Endodermal cell (in vitro differentiated cells): ENCODE results near the gene FGF18. TPM values are rescaled to one million over a fixed set of nuclear protein-coding genes. Genes with fewer than 3 reads are reported as not detected.

ENCODE experiments used
- DNase-seq: peaks from one replicate; pipeline ENCODE4 v3.0.0-alpha.2; 2017
- H3K27ac ChIP-seq: 2 replicates; pipeline ENCODE4 v1.5.1; 2013; ENCODE audit warnings: mild to moderate bottlenecking, low read depth, low read length, moderate library complexity
- H3K27me3 ChIP-seq: 2 replicates; pipeline ENCODE4 v1.6.1; 2013; ENCODE audit warnings: mild to moderate bottlenecking, low read length, moderate library complexity; ENCODE audit not compliant: insufficient read depth, control insufficient read depth, poor library complexity, severe bottlenecking
- H3K36me3 ChIP-seq: 2 replicates; pipeline ENCODE4 v1.7.0; 2013; ENCODE audit warnings: mild to moderate bottlenecking, low read length, moderate library complexity; ENCODE audit not compliant: control insufficient read depth, insufficient read depth
- H3K4me1 ChIP-seq: one replicate; pipeline ENCODE4 v1.7.0; 2013; ENCODE audit warnings: low read length; ENCODE audit not compliant: control insufficient read depth, insufficient read depth
- H3K4me3 ChIP-seq: 2 replicates; pipeline ENCODE4 v1.5.1; 2013; ENCODE audit warnings: mild to moderate bottlenecking, low read length, moderate library complexity
- H3K9ac ChIP-seq: 2 replicates; pipeline ENCODE4 v1.6.1; 2013; ENCODE audit warnings: mild to moderate bottlenecking, low read length, moderate library complexity; ENCODE audit not compliant: poor library complexity, severe bottlenecking; ENCODE audit errors: extremely low read depth
- H3K9me3 ChIP-seq: 2 replicates; pipeline ENCODE4 v1.6.1; 2013; ENCODE audit warnings: mild to moderate bottlenecking, low read length, moderate library complexity; ENCODE audit not compliant: control insufficient read depth
- H3K27ac Mint-ChIP-seq: 2 replicates; pipeline ENCODE4 v1.8.0; 2020; ENCODE audit warnings: mixed read lengths
- H3K27me3 Mint-ChIP-seq: 2 replicates; pipeline ENCODE4 v1.8.0; 2021; ENCODE audit warnings: mild to moderate bottlenecking, mixed read lengths; ENCODE audit not compliant: insufficient read depth
- H3K36me3 Mint-ChIP-seq: 2 replicates; pipeline ENCODE4 v1.8.0; 2020; ENCODE audit warnings: low read depth, mixed read lengths
- H3K4me1 Mint-ChIP-seq: 2 replicates; pipeline ENCODE4 v1.8.0; 2020; ENCODE audit warnings: mixed read lengths
- H3K4me3 Mint-ChIP-seq: 2 replicates; pipeline ENCODE4 v1.8.0; 2020; ENCODE audit warnings: mild to moderate bottlenecking, moderate library complexity, mixed read lengths
- H3K9me3 Mint-ChIP-seq: 2 replicates; pipeline ENCODE4 v1.8.0; 2020; ENCODE audit warnings: mild to moderate bottlenecking, mixed read lengths
- CTCF ChIP-seq: fragments of 200-600 bp; sonication (generic); conservative IDR thresholded peaks from 2 replicates; pipeline ENCODE4 v1.5.0; 2021; ENCODE audit warnings: antibody characterized with exemption, mild to moderate bottlenecking
- WGBS, 2 experiments: methylation state at CpG; one replicate each; pipeline versions ENCODE4 v1.1.5 to v1.1.7; 2013; ENCODE audit warnings: missing lambda C conversion rate in 2 of 2, mixed read lengths in 1 of 2; ENCODE audit not compliant: insufficient coverage in 1 of 2, insufficient read length in 1 of 2; 5-methylcytosine and 5-hydroxymethylcytosine counted together
- total RNA-seq, 2 donors: library from RNA; stranded (reverse); fragmentation: NEBNext Ultra II Directional in 1 of 2; extraction: Animal tissue kit (Norgen Biotek cat#: 25700) in 1 of 2; gene quantifications; 2 replicates in 1 of 2; 3 replicates in 1 of 2; pipeline ENCODE4 v1.2.1, GENCODE V29; 2021

Gene FGF18
- total RNA-seq, 2 donors from 2014 or later: 0.44 to 0.57 TPM

- Histone ChIP-seq H3K27me3 (no peaks in the 10 kb centered on the region), H3K27ac (no peak overlapping the region), H3K36me3 (no peaks in the 10 kb centered on the region), H3K9me3 (peaks cover 7% of the 10 kb centered on the region), H3K4me3 (no peak overlapping the region), H3K4me1 (peaks cover 7% of the 10 kb centered on the region), H3K9ac (no peak overlapping the region)
- Mint-ChIP-seq H3K4me1 (peaks cover 16% of the 10 kb centered on the region), H3K36me3 (no peaks in the 10 kb centered on the region), H3K9me3 (peaks cover 4% of the 10 kb centered on the region), H3K27ac (no peak overlapping the region), H3K4me3 (no peak overlapping the region), H3K27me3 (peaks cover 33% of the 10 kb centered on the region)
- no peak for DNase-seq
- TF ChIP-seq CTCF: no peak
- WGBS, 2 experiments: 90 to 94% methylated on average over 2 to 3 of the region's 3 CpGs
Measured at GRCh38 chr5:171477666-171478065, 58.2 kb downstream of the FGF18 start.

DNA sequence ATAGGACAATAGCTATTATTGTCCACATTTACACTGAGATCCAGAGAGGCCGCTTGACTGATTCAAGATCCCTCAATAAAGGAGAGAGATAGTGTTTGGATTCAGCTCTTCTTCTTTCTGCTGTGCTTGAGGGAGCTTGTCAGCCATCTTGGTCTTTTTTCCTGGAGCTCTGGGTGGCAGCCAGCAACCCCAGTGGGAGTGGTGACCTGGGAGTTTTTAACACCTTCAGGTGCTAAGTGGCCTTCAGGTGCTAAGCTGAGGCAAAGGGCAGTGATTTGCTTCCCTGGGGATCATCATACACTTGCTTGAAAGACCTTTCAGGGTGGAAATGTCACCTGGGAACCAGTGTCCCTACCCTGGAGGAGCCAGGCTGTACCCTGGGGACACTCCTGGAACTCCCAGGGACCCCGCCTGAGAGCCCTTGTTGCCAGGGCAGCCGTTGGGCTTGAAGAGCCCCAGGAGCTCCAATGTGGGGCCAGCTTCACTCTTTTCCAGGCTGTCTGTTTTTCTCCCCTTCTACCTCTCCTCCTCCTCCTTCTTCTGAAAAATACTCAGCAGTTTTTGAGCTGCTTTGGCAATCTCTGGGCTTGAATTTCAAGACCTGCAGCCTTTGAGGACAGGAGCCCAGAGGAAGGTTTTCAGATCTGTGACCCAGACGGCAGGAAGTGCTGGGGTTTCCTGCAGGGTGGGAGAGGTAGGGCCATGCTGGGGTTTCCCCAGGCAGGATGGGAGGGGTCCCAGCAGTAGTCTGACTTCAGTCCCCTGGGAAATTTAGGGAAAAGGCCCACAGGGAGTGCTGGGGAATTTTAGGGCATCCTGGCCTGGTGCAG, 59.7 kb downstream of the FGF18 start:
- peaks cover 7% of the 10 kb centered on the region for H3K9me3 ChIP-seq
- Mint-ChIP-seq H3K4me3 (no peak overlapping the region), H3K27me3 (peaks cover 35% of the 10 kb centered on the region), H3K36me3 (no peaks in the 10 kb centered on the region), H3K27ac (no peak overlapping the region), H3K4me1 (peaks cover 16% of the 10 kb centered on the region), H3K9me3 (no peaks in the 10 kb centered on the region)
- peaks cover 7% of the 10 kb centered on the region for H3K4me1 ChIP-seq
- H3K27me3 ChIP-seq: no peaks in the 10 kb centered on the region
- H3K27ac ChIP-seq: no peak overlapping the region
- no peak for TF ChIP-seq CTCF
- DNase-seq: peak; percentile 60
- no peak overlapping the region for H3K4me3 ChIP-seq
- WGBS, 2 experiments: 40 to 81% methylated on average over 1 to 4 of the region's 4 CpGs
- H3K9ac ChIP-seq: no peak overlapping the region
- no peaks in the 10 kb centered on the region for H3K36me3 ChIP-seq

DNA sequence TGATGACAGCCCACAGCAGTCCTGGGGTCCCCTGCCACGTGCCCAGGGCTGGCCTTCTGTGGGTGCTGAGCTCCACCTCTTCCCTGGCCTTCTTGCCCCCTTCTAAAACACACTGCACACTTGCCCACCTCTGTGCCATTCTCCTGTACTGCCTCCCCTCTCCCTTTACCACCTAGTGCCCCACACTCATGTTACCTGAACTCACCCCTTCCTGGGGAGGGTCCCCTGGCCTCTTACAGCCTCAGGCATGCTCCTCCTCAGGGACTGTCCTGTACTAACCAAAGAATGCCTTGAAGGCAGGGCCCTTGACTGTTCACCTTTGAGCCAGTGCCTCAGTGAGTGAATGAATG, 60.3 kb downstream of the FGF18 start:
- Histone ChIP-seq H3K27ac (no peak overlapping the region), H3K36me3 (no peaks in the 10 kb centered on the region), H3K9me3 (peaks cover 7% of the 10 kb centered on the region), H3K27me3 (no peaks in the 10 kb centered on the region), H3K9ac (no peak overlapping the region), H3K4me1 (peaks cover 7% of the 10 kb centered on the region), H3K4me3 (no peak overlapping the region)
- Mint-ChIP-seq H3K27me3 (peaks cover 35% of the 10 kb centered on the region), H3K4me1 (peaks cover 16% of the 10 kb centered on the region), H3K9me3 (no peaks in the 10 kb centered on the region), H3K36me3 (no peaks in the 10 kb centered on the region), H3K4me3 (no peak overlapping the region), H3K27ac (no peak overlapping the region)
- TF ChIP-seq CTCF: no peak
- no peak for DNase-seq
- 88% methylated on average over 1 of the region's 1 CpG; no CpG with 5 or more reads in 1 of the 2 experiments for WGBS, 2 experiments
